Psoas muscle (tissue), 8 donors: ENCODE data around the gene ZNF763. TPM values are rescaled to one million over a fixed set of nuclear protein-coding genes. Genes with fewer than 3 reads are reported as not detected.
"Not testable (repeated sequence)": the region's sequence is repeated elsewhere in the genome, so short reads cannot be mapped to it uniquely, and the experiment has no call there.

Source experiments
- ATAC-seq, 4 donors: fragments of 200-7000 bp; cut with Tn5 transposase; one replicate each; pipeline ENCODE4 v1.9.1; 2020; ENCODE audit warnings: moderate library complexity in 3 of 4, mild to moderate bottlenecking in 2 of 4
- DNase-seq, 2 donors: peaks; one replicate each; pipeline ENCODE4 v3.0.0-alpha.2; 2020
- H3K27ac ChIP-seq: fragments of 200-600 bp; one replicate; pipeline ENCODE4 v1.8.0; 2022
- H3K27me3 ChIP-seq, 3 donors: fragments of 200-600 bp in 1 of 3; one replicate each; pipeline versions ENCODE4 v1.6.1 to v1.8.0; 2013 to 2022; ENCODE audit warnings: low read length in 2 of 3, mild to moderate bottlenecking in 2 of 3, moderate library complexity in 1 of 3; ENCODE audit not compliant: insufficient read depth in 3 of 3
- H3K36me3 ChIP-seq, 2 donors: fragments of 200-600 bp in 1 of 2; one replicate each; pipeline versions ENCODE4 v1.6.1 to v1.8.0; 2013 to 2022; ENCODE audit warnings: low read depth in 1 of 2, mild to moderate bottlenecking in 1 of 2, moderate library complexity in 1 of 2; ENCODE audit not compliant: insufficient read depth in 1 of 2
- H3K4me1 ChIP-seq: fragments of 200-600 bp; one replicate; pipeline ENCODE4 v1.8.0; 2022
- H3K4me3 ChIP-seq: fragments of 200-600 bp; one replicate; pipeline ENCODE4 v1.8.0; 2022; ENCODE audit warnings: mild to moderate bottlenecking
- H3K9me3 ChIP-seq: fragments of 200-600 bp; one replicate; pipeline ENCODE4 v1.8.0; 2022
- WGBS, 3 donors: extraction: QIAGEN DNeasy Blood & Tissue Kit; methylation state at CpG; one replicate each; pipeline versions ENCODE4 v1.1.6 to v1.1.7; 2013; 5-methylcytosine and 5-hydroxymethylcytosine counted together
- intact Hi-C, 2 donors: fragments of 100-400 bp; cut with DNase I; formaldehyde crosslinking; loops; one replicate each; pipeline versions ENCODE4 v1.11.0 to v1.14.2; 2022
- polyA plus RNA-seq, 3 donors: library from polyadenylated mRNA; stranded (reverse); fragments of 200-250 nt; gene quantifications; one replicate each; pipeline ENCODE4 v1.2.3, GENCODE V29; 2013
- total RNA-seq, 4 donors: library from RNA; stranded (reverse); fragmentation: NEBNext Ultra II Directional in 2 of 4; extraction: Animal tissue kit (Norgen Biotek cat#: 25700) in 2 of 4; gene quantifications; one replicate each; pipeline versions ENCODE4 v1.2.1 to v1.2.4, GENCODE V29; 2021 to 2023
- TF ChIP-seq, protein P1 (sequence below): fragments of 200-600 bp; IDR thresholded peaks from one replicate; pipeline ENCODE4 v1.8.0; 2022; ENCODE audit warnings: antibody characterized with exemption
- donor health status: healthy with polysubstance abuse.
- donor health status: DM: no; HTN: no; CAD: no; lungs with moderate emphysema.
- donor health status: Bipolar disorder and iron deficiency.
- donor health status: healthy.
- donor health status: DM: yes; HTN: yes; CAD: no.
- donor health status: DM: no; HTN: no; CAD: no.
- donor health status: DM: no; HTN: no; CAD: no.
- donor health status: DM: yes; HTN: yes; CAD: no.

The ZNF763 gene
- total and polyA plus RNA-seq, 7 donors = 0.22 to 1.6 (median 0.82) TPM

DNA sequence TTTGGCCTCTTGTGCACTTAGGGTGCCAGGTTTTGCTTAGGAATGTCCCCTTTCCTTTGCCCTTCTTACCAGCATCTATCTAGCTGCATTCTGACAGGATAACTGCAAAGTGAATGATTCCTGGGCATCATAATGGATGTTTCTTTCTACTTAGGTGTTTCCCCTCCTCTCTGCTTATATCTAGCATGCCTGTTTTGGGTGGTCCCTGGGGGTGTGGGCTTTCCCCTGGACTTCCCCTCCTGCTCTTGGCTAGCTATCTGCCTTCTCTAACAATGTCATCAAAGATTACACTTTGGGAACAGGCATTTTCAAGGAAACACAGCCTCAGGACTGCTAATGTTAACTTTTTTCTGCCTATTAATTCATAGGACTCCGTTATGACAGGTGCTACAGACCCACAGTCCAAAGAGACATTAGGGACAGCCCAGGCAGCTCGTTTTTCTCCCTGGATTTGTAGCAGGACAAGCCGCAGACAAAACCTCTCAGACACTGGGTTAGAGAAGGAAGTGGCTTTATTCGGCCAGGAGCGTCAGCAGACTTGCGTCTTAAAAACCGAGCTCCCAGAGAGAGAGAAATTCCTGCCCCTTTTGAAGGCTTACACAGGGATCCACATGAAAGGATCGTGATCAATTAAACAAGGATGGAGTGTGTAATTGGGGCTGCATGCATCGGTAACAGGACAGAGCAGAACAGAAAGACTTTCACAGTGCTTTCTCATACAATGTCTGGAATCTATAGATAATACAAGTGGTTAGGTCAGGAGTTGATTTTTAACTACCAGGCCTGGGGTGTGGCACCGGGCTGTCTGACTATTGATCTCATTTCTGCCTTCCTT is 22.6 kb upstream of the ZNF763 start:
- Histone ChIP-seq H3K27me3 (no peaks in the 10 kb centered on the region), H3K4me1 (no peaks in the 10 kb centered on the region), H3K4me3 (no peak overlapping the region), H3K36me3 (peaks cover 0 to 6% of the 10 kb centered on the region in 2 donors), H3K9me3 (peaks cover 82% of the 10 kb centered on the region), H3K27ac (no peak overlapping the region)
- 96 to 97% (median 97%) methylated on average over 10 of the region's 10 CpGs for WGBS, 3 donors
- ATAC-seq (no peak), DNase-seq (no peak)
- intact Hi-C loops = no loop called here
- TF ChIP-seq, protein P1, sequence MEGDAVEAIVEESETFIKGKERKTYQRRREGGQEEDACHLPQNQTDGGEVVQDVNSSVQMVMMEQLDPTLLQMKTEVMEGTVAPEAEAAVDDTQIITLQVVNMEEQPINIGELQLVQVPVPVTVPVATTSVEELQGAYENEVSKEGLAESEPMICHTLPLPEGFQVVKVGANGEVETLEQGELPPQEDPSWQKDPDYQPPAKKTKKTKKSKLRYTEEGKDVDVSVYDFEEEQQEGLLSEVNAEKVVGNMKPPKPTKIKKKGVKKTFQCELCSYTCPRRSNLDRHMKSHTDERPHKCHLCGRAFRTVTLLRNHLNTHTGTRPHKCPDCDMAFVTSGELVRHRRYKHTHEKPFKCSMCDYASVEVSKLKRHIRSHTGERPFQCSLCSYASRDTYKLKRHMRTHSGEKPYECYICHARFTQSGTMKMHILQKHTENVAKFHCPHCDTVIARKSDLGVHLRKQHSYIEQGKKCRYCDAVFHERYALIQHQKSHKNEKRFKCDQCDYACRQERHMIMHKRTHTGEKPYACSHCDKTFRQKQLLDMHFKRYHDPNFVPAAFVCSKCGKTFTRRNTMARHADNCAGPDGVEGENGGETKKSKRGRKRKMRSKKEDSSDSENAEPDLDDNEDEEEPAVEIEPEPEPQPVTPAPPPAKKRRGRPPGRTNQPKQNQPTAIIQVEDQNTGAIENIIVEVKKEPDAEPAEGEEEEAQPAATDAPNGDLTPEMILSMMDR = no peak

DNA sequence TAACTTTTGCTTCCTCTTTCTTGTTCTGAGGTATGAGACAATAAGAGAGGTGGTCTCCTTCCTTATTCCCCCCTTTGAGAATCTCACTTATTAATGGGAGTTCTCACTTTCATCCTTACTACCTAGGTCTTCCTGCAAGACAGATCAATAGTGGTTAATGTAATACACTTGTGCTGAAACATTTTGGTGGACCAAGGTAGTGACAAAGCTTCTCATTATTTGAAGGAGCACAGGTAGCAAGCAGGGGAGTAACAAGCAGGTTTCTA is 22.1 kb upstream of the ZNF763 start:
- intact Hi-C loops = no loop called here
- TF ChIP-seq, protein P1 = no peak
- peaks cover 2 to 12% of the 10 kb centered on the region in 2 donors for H3K36me3 ChIP-seq
- peaks cover 82% of the 10 kb centered on the region for H3K9me3 ChIP-seq
- no peaks in the 10 kb centered on the region for H3K4me1 ChIP-seq
- no peak overlapping the region for H3K4me3 ChIP-seq
- no peak overlapping the region for H3K27ac ChIP-seq
- ATAC-seq = no peak
- no peak for DNase-seq
- no peaks in the 10 kb centered on the region for H3K27me3 ChIP-seq

DNA sequence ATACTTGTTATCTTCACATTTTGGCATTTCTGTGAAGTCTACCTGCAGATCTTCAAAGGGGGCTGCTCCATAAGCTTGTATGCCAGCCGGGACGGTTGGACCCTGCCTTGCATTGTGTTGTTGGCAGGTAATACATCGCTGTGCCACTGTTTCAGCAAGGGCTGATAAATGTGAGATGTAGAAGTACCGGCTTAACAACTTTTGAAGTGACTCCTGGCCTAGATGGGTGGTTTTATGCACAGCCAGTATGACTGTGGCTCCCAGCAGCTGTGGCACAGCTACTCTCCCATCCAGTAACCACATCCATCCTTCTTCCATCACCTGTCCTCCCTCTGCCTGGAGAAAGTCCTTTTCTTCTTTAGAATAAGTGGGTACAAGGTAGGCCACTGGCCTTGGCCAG is 20.2 kb upstream of the ZNF763 start:
- 97 to 98% (median 97%) methylated on average over 4 of the region's 4 CpGs for WGBS, 3 donors
- TF ChIP-seq, protein P1 = no peak
- intact Hi-C loops = no loop called here
- H3K9me3 ChIP-seq = peaks cover 90% of the 10 kb centered on the region
- no peak for DNase-seq
- peaks cover 17 to 31% of the 10 kb centered on the region in 2 donors for H3K36me3 ChIP-seq
- H3K4me1 ChIP-seq = no peaks in the 10 kb centered on the region
- ATAC-seq = no peak
- no peak overlapping the region for H3K4me3 ChIP-seq
- H3K27ac ChIP-seq = no peak overlapping the region
- H3K27me3 ChIP-seq = no peaks in the 10 kb centered on the region

DNA sequence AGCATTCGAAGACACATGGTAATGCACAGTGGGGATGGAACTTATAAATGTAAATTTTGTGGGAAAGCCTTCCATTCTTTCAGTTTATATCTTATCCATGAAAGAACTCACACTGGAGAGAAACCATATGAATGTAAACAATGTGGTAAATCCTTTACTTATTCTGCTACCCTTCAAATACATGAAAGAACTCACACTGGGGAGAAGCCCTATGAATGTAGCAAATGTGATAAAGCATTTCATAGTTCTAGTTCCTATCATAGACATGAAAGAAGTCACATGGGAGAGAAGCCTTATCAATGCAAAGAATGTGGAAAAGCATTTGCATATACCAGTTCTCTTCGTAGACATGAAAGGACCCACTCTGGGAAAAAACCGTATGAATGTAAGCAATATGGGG is 16.2 kb upstream of the ZNF763 start:
- H3K27me3 ChIP-seq = no peaks in the 10 kb centered on the region
- no peak overlapping the region for H3K4me3 ChIP-seq
- H3K9me3 ChIP-seq = peaks cover 99% of the 10 kb centered on the region
- WGBS, 3 donors = 96 to 99% (median 98%) methylated on average over 3 of the region's 3 CpGs
- peaks cover 25 to 36% of the 10 kb centered on the region in 2 donors for H3K36me3 ChIP-seq
- H3K27ac ChIP-seq = no peak overlapping the region
- DNase-seq (no peak), ATAC-seq (no peak)
- no peaks in the 10 kb centered on the region for H3K4me1 ChIP-seq
- TF ChIP-seq, protein P1 = no peak
- intact Hi-C loops = no loop called here

DNA sequence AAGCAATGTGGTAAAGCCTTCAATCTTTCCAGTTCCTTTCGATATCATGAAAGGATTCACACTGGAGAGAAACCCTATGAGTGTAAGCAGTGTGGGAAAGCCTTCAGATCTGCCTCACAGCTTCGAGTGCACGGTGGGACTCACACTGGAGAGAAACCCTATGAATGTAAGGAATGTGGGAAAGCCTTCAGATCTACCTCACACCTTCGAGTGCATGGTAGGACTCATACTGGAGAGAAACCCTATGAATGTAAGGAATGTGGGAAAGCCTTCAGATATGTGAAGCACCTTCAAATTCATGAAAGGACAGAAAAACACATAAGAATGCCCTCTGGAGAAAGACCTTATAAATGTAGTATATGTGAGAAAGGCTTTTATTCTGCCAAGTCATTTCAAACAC is 15.6 kb upstream of the ZNF763 start:
- Histone ChIP-seq H3K4me1 (no peaks in the 10 kb centered on the region), H3K36me3 (peaks cover 25 to 36% of the 10 kb centered on the region in 2 donors), H3K9me3 (peaks cover 99% of the 10 kb centered on the region), H3K4me3 (no peak overlapping the region), H3K27me3 (no peaks in the 10 kb centered on the region), H3K27ac (no peak overlapping the region)
- intact Hi-C loops = no loop called here
- no peak for ATAC-seq
- TF ChIP-seq, protein P1 = no peak
- DNase-seq = no peak
- WGBS, 3 donors = 99% methylated on average over 4 of the region's 4 CpGs

DNA sequence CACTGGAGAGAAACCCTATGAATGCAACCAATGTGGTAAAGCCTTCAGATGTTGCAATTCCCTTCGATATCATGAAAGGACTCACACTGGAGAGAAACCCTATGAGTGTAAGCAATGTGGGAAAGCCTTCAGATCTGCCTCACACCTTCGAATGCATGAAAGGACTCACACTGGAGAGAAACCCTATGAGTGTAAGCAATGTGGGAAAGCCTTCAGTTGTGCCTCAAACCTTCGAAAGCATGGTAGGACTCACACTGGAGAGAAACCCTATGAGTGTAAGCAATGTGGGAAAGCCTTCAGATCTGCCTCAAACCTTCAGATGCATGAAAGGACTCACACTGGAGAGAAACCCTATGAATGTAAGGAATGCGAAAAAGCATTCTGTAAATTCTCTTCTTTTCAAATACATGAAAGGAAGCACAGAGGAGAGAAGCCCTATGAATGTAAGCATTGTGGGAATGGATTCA is 15.2 kb upstream of the ZNF763 start:
- H3K4me3 ChIP-seq, H3K27me3 ChIP-seq, intact Hi-C loops, H3K27ac ChIP-seq, DNase-seq, H3K4me1 ChIP-seq, ATAC-seq: not testable (repeated sequence)
- 98 to 100% (median 99%) methylated on average over 4 of the region's 4 CpGs for WGBS, 3 donors
- H3K36me3 ChIP-seq = peaks cover 25 to 36% of the 10 kb centered on the region in 2 donors
- H3K9me3 ChIP-seq = peaks cover 99% of the 10 kb centered on the region
